Measurements from ENCODE around the gene MAX. TPM values are rescaled to one million over a fixed set of nuclear protein-coding genes. Genes with fewer than 3 reads are reported as not detected.

MAX gene
- total and polyA plus RNA-seq, 9 of the 15 experiments (the other 6 are each of a cell fraction or from before 2014, with no cell fraction given), result 15.4 to 96.5 (median 51.6) TPM

GRCh38 chr14:65075628-65076325, 26.5 kb downstream of the MAX start:
- TF ChIP-seq POLR2G (IDR thresholded peaks at IDR 0.05; ENCODE audit: low read depth, low read length) (0 out of 2 replicates have a peak, but pooled peaks have one; percentile 30), ZBTB1 (CRISPR knock-in tag; IDR thresholded peaks at IDR 0.05; ENCODE audit: borderline replicate concordance, low read depth) (no peak)
- ChIA-PET CTCF (ENCODE audit: low intra/inter-chr PET ratio) (no interaction called here), POLR2A (interaction anchor here (0.6 to 1.4 kb wide), 4 partner anchors 8 to 108 kb away, joined by 3 to 4 read pairs (median 4); no protein-coding TSS in a partner anchor)
- DNase-seq (ENCODE audit: extremely low read depth in 1 of 4, low spot score in 3 of 4) (no peak), FAIRE-seq (no peak), ATAC-seq (no peak)
- H3K27me3 ChIP-seq (ENCODE audit: control insufficient read depth in 2 of 2, insufficient read depth in 2 of 2, low read length in 2 of 2), result no peaks in the 10 kb centered on the region
- H3K4me1 ChIP-seq (replicated peaks in 1 of 2; ENCODE audit: control insufficient read depth in 2 of 2, insufficient read depth in 2 of 2, low read length in 2 of 2), result peaks cover 12 to 30% of the 10 kb centered on the region in 2 experiments
- no peak overlapping the region for H2AFZ ChIP-seq (ENCODE audit: low read depth, low read length)
- H3K4me3 ChIP-seq, result no peak overlapping the region
- H4K20me1 ChIP-seq (replicated peaks; ENCODE audit: control insufficient read depth, insufficient read depth, low read length), result no peaks in the 10 kb centered on the region; the same call in 1 of the 2 replicates
- intact Hi-C loops (cut with micrococcal nuclease), result no loop called here
- H3K4me2 ChIP-seq (ENCODE audit: insufficient read depth, low read length), result no peak overlapping the region
- H3K9me3 ChIP-seq (replicated peaks; ENCODE audit: control insufficient read depth, insufficient read depth, low read depth, low read length), result no peaks in the 10 kb centered on the region
- 96% methylated on average over 13 of the region's 17 CpGs for WGBS (ENCODE audit: insufficient coverage, low coverage, missing lambda C conversion rate)
- no peak overlapping the region for H3K27ac ChIP-seq (ENCODE audit: extremely low read depth, low read depth, low read length)
- no TSS peak for BruUV-seq (replicated peaks)
- H3K36me3 ChIP-seq (ENCODE audit: control insufficient read depth, insufficient read depth, low read length), result peaks cover 69% of the 10 kb centered on the region
- no peak overlapping the region for H3K9ac ChIP-seq (ENCODE audit: insufficient read depth in 1 of 2, low read depth in 2 of 2, low read length in 2 of 2)
- in situ Hi-C loops (cut with MboI), result no loop called here
- peaks cover 8% of the 10 kb centered on the region for H3K9me1 ChIP-seq (ENCODE audit: control insufficient read depth, insufficient read depth, low read length)
- no peaks in the 10 kb centered on the region; the same call in 1 of the 3 replicates for H3K79me2 ChIP-seq (ENCODE audit: control insufficient read depth, insufficient read depth, low read length)

DNA sequence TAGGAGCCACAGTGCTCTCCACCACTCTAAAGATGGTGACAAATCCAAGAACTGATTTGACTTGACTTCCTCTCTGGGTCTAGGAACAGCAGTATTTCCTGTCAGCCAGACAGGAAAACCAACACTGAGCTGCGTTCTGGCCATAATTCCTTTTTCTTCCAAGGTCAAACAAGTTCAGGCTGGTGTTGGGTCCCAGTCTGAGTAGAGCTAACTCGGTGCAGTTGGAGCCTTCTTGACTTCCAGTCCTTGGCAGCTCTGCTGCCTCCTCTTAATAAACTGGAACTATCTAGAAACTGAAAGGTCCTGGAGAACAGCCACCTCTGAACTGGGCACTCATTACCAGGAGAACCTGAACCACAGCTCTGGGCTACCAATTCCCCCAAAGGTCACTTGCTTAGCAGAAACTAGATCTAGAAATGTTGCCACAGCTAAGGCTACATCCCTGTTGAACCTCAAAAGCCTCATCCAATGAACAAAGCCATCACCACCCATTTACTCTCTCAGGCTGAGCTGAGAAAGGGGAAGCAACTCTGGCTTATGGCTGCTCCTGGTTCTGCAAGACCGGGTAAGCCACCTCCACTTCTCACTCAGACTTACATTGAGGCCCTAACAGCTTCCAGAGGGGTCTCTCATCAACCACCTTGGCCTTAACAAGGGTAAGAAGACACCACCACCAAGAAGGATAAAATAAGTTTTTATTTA, 27.7 kb downstream of the MAX start:
- FAIRE-seq (no peak), ATAC-seq (no peak; the same call in 2 of the 3 replicates), DNase-seq (ENCODE audit: extremely low read depth in 1 of 4, low spot score in 3 of 4) (no peak)
- in situ Hi-C loops (cut with MboI), result no loop called here
- Histone ChIP-seq H3K4me3 (no peak overlapping the region), H3K36me3 (ENCODE audit: control insufficient read depth, insufficient read depth, low read length) (peaks cover 61% of the 10 kb centered on the region), H3K4me1 (replicated peaks in 1 of 2; ENCODE audit: control insufficient read depth in 2 of 2, insufficient read depth in 2 of 2, low read length in 2 of 2) (peaks cover 17 to 27% of the 10 kb centered on the region in 2 experiments), H3K9me3 (replicated peaks; ENCODE audit: control insufficient read depth, insufficient read depth, low read depth, low read length) (no peaks in the 10 kb centered on the region), H2AFZ (ENCODE audit: low read depth, low read length) (no peak overlapping the region), H3K9me1 (ENCODE audit: control insufficient read depth, insufficient read depth, low read length) (peaks cover 8% of the 10 kb centered on the region), H3K27ac (ENCODE audit: extremely low read depth, low read depth, low read length) (no peak overlapping the region), H4K20me1 (replicated peaks; ENCODE audit: control insufficient read depth, insufficient read depth, low read length) (no peaks in the 10 kb centered on the region; the same call in 1 of the 2 replicates), H3K4me2 (ENCODE audit: insufficient read depth, low read length) (no peak overlapping the region), H3K79me2 (ENCODE audit: control insufficient read depth, insufficient read depth, low read length) (no peaks in the 10 kb centered on the region; the same call in 1 of the 3 replicates), H3K27me3 (ENCODE audit: control insufficient read depth in 2 of 2, insufficient read depth in 2 of 2, low read length in 2 of 2) (no peaks in the 10 kb centered on the region), H3K9ac (ENCODE audit: insufficient read depth in 1 of 2, low read depth in 2 of 2, low read length in 2 of 2) (no peak overlapping the region)
- 37% methylated on average over 2 of the region's 3 CpGs for WGBS (ENCODE audit: insufficient coverage, low coverage, missing lambda C conversion rate)
- ChIA-PET CTCF (ENCODE audit: low intra/inter-chr PET ratio) (no interaction called here), POLR2A (interaction anchor here (0.6 to 1.1 kb wide), 3 partner anchors 8 to 111 kb away, joined by 3 to 6 read pairs (median 3); partner anchors contain the start of gene FNTB)
- TF ChIP-seq CREB5 (CRISPR knock-in tag; IDR thresholded peaks at IDR 0.05) (no peak), PTRF (tag; IDR thresholded peaks at IDR 0.05) (no peak)
- BruUV-seq (replicated peaks), result no TSS peak
- intact Hi-C loops (cut with micrococcal nuclease), result no loop called here

Data from K562 (cell line).